ENCODE results near the gene PROCR.
"Not testable (repeated sequence)": the region's sequence is repeated elsewhere in the genome, so short reads cannot be mapped to it uniquely, and the experiment has no call there.

The PROCR gene

GRCh38 chr20:35193031-35193791, 21.3 kb downstream of the PROCR start:
- not testable (repeated sequence) for DNase-seq

DNA sequence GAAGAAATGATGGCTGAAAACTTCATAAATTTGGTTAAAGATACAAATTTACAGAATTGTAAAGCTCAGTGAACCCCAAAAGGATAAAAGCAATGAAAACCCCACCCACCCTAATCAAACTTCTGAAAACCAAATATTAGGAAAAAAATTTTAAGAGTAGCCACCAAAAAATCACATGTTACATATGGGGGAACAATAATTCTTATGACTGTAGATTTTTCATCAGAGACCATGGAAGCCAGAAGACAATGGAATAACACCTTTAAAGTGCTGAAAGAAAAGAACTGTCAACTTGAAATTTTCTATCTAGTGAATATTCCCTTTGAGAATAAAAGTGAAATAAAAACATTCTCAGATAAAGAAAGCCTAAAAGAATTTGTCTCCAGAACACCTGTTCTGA, 24.4 kb downstream of the PROCR start:
- DNase-seq: no peak

DNA sequence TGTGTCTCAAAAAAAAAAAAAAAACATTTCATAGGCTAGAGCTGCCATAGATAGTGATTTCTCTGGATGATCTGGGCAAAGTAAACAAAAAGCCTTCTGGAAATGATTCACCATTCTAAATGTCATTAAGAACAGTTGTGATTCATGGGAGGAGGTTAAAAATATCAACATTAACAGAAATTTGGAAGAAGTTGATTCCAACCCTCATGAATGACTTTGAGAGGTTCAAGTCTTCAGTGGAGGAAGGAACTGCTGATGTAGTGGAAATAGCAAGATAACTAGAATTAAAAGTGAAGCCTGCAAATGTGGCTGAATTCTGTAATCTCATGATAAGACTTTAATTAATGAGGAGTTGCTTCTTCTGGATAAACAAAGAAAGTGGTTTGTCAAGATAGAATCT, 27.9 kb downstream of the PROCR start:
- DNase-seq: no peak

DNA sequence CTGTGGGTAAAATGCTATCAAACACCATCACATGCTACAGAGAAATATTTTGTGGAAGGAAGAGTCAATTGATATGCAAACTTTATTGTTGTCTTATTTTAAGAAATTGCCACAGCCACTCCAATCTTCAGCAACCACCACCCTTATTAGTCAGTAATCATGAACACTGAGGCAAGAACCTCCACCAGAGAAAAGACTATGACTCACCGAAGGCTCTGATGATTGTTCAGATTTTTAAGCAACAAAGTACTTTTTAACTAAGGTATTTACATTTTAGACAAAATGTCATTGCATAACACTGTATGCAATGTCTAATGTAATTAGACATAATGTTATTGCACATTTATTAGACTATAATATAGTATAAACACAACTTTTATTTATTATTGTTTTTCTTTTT, 28.4 kb downstream of the PROCR start:
- DNase-seq: no peak

DNA sequence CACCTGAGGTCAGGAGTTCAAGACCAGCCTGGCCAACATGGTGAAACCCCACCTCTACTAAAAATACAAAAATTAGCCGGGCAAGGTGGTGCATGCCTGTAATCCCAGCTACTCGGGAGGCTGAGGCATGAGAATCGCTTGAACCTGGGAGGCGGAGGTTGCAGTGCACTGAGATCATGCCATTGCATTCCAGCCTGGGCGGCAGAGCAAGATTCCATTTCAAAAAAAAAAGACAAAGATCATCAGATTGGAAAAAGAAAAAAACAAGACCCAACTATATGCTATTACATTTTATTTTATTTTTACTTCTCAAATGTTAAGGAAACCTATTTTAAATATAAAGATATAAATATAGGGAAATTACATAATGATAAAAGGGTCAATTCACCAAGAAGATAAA, 29.6 kb downstream of the PROCR start:
- not testable (repeated sequence) for DNase-seq

DNA sequence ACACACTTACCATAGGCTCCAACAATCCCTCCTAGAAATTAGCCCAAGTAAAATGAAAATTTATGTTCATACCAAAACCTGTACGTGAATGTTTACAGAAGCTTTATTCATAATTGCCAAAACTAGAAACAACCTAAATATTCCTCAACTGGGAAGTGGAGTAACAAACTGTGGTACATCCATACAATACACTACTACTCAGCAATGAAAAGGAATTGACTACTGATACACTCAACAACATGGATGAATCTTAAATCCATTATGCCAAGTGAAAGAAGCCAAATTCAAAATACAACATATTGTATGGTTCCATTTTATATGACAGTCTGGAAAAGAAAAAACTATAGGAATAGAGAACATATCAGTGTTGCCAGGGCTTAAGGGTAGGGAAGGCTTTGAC, 34.9 kb downstream of the PROCR start:
- no peak for DNase-seq

GRCh38 chr20:35207950-35208611, 36.2 kb downstream of the PROCR start:
- DNase-seq: peak; percentile 88

GRCh38 chr20:35215066-35215956, 43.4 kb downstream of the PROCR start:
- no peak for DNase-seq

GRCh38 chr20:35216541-35216940, 44.7 kb downstream of the PROCR start:
- DNase-seq: no peak

DNA sequence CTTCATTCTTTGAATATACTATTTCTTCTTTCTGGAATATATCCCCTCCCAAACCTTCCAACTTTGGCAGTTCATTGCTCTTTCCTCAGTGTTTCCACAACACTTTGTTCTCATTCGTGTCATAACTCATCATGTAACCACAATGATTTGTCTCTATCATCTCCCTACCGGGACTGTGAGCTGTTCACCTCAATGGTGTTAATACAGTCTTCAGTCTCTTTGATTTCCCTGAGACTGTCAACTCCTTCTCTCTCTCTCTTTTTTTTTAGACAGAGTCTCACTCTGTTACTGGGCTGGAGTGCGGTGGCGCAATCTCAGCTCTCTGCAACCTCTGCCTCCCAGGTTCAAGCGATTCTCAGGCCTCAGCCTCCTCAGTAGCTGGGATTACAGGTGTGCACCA, 52.1 kb downstream of the PROCR start:
- DNase-seq: no peak

- no peak for DNase-seq
These were observed 52.7 kb downstream of the PROCR start for GRCh38 chr20:35224536-35224935.

GRCh38 chr20:35225319-35226125, 53.6 kb downstream of the PROCR start:
- DNase-seq: no peak

DNA sequence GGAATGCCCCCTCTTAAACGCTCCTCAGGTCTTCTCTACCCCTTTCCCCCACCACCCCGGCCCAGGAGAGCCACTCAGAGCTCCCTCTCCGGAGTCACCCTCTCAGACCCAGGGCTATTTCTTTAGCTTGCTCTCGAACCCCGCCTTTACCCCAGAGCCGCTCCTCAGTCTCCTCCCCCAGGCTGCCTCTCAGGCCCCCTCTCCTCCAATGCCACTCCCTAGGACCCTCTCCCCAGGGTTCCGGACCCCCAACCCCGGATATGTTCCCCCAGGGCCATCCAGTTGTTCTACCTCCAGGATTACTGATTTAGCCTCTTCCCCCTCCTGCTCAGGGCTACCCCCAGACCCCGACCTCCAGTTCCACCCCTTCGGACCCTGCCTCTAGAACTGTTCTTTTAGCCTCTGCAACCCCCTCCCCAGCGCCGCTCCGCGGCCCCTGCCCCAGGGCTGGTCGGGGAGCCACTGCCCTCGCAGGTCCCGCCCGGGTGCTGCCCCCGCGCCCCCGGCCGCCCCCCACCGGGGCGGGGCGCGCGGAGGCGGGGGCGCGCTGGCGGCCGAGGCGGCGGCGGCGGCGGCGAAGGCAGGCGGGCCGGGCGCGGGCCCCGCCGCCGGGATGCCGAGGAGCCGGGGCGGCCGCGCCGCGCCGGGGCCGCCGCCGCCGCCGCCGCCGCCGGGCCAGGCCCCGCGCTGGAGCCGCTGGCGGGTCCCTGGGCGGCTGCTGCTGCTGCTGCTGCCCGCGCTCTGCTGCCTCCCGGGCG, 54.4 kb downstream of the PROCR start, which contains the start of gene MMP24:
MMP24 (plus strand) TSS at position 565 of the 758 bp plus-strand sequence; CDS start at position 614, 49 bp downstream.
- no peak for DNase-seq

All from activated effector memory CD4-positive, alpha-beta T cell treated with anti-CD3 and anti-CD28 coated beads, Interleukin-2, amount 50 U/mL, for 16 hours (primary cell).